ENCODE data around the gene MIER1.

DNA sequence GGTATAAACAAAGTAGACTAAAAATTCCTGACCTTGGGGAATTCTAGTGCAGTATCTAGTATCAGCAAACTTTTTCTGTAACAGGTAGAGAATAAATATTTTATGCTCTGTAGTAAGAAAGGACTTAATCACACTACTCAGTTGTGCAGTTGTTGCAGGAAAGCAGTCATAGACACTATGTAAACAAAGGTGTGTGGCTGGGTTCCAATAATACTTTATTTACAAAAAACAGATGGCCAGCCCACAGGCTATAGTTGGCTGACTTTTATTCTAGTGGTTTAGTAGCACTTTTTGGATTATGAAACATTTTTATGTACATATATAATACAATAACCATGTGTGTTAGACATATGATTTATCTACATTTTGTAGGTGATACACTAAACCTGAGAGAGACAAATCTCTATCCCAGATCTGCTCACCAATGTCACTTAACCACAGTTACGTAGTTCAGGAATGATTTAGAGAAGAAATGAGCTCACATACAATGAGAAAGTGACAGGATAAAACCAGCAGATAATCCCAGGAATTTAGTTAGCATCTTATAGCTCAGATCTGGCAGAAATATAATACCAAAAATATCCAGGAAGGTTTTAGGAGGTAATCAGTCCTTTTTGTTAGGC is 56.1 kb downstream of the MIER1 start:
- TF ChIP-seq, protein P1, sequence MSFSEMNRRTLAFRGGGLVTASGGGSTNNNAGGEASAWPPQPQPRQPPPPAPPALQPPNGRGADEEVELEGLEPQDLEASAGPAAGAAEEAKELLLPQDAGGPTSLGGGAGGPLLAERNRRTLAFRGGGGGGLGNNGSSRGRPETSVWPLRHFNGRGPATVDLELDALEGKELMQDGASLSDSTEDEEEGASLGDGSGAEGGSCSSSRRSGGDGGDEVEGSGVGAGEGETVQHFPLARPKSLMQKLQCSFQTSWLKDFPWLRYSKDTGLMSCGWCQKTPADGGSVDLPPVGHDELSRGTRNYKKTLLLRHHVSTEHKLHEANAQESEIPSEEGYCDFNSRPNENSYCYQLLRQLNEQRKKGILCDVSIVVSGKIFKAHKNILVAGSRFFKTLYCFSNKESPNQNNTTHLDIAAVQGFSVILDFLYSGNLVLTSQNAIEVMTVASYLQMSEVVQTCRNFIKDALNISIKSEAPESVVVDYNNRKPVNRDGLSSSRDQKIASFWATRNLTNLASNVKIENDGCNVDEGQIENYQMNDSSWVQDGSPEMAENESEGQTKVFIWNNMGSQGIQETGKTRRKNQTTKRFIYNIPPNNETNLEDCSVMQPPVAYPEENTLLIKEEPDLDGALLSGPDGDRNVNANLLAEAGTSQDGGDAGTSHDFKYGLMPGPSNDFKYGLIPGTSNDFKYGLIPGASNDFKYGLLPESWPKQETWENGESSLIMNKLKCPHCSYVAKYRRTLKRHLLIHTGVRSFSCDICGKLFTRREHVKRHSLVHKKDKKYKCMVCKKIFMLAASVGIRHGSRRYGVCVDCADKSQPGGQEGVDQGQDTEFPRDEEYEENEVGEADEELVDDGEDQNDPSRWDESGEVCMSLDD (tag by site-specific recombination; IDR thresholded peaks at IDR 0.05): no peak
- TF ChIP-seq, protein P2, sequence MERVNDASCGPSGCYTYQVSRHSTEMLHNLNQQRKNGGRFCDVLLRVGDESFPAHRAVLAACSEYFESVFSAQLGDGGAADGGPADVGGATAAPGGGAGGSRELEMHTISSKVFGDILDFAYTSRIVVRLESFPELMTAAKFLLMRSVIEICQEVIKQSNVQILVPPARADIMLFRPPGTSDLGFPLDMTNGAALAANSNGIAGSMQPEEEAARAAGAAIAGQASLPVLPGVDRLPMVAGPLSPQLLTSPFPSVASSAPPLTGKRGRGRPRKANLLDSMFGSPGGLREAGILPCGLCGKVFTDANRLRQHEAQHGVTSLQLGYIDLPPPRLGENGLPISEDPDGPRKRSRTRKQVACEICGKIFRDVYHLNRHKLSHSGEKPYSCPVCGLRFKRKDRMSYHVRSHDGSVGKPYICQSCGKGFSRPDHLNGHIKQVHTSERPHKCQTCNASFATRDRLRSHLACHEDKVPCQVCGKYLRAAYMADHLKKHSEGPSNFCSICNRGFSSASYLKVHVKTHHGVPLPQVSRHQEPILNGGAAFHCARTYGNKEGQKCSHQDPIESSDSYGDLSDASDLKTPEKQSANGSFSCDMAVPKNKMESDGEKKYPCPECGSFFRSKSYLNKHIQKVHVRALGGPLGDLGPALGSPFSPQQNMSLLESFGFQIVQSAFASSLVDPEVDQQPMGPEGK (tag by site-specific recombination; IDR thresholded peaks at IDR 0.05): no peak
- TF ChIP-seq, protein P3, sequence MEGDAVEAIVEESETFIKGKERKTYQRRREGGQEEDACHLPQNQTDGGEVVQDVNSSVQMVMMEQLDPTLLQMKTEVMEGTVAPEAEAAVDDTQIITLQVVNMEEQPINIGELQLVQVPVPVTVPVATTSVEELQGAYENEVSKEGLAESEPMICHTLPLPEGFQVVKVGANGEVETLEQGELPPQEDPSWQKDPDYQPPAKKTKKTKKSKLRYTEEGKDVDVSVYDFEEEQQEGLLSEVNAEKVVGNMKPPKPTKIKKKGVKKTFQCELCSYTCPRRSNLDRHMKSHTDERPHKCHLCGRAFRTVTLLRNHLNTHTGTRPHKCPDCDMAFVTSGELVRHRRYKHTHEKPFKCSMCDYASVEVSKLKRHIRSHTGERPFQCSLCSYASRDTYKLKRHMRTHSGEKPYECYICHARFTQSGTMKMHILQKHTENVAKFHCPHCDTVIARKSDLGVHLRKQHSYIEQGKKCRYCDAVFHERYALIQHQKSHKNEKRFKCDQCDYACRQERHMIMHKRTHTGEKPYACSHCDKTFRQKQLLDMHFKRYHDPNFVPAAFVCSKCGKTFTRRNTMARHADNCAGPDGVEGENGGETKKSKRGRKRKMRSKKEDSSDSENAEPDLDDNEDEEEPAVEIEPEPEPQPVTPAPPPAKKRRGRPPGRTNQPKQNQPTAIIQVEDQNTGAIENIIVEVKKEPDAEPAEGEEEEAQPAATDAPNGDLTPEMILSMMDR (tag by site-specific recombination; IDR thresholded peaks at IDR 0.05): no peak

Data from HEK293 (cell line).